ENCODE results near the gene THTPA. TPM values are rescaled to one million over a fixed set of nuclear protein-coding genes. Genes with fewer than 3 reads are reported as not detected.

Gene THTPA
- total RNA-seq, 1 donor from 2014 or later: 7.6 TPM

DNA sequence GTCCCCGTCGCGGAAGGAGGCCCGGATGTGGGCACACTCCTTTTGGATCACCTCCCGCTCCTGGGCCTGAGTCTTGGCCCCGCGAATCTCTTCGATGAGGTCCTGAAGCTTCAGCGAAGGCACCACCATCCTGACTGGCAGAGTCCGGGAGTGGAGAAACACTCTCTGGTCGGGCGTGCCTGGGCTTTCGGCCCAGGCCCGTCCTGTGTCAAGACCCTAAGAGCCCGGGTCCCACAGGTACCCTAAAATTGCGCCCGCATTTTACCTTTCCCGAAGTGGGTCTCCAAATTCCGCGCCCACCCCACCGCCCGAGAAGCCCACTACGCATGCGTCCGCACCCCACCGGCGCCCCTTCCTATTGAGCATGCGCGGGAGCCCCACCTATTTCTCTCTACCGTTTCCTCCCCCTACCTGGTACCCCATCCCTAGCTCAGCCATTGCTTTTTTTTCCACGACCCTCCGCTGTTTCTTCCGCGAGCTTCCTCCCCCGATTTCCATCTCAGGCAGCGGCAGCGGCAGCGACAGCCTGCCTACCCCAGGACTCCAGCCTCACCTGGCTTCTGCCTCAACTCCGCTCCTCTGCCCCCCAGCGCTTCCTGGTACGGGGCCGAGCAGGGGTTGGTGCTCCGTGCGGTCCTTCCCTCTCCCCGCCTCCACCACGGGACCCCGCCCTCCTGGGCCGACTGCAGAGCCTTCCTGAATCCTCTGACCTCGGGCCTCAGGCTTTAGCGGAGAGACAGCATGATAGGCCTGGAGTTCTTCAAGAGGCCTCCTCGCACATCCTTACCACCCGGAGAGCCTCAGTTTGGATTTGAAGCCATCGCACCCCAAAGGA is 11.3 kb downstream of the THTPA start, which contains the start of gene AP1G2:
Gene AP1G2, minus strand, starts transcription at position 606 of the 835 bp plus-strand sequence. Its CDS starts 477 bp downstream, at position 129.
- ATAC-seq: peak; percentile 88

DNA sequence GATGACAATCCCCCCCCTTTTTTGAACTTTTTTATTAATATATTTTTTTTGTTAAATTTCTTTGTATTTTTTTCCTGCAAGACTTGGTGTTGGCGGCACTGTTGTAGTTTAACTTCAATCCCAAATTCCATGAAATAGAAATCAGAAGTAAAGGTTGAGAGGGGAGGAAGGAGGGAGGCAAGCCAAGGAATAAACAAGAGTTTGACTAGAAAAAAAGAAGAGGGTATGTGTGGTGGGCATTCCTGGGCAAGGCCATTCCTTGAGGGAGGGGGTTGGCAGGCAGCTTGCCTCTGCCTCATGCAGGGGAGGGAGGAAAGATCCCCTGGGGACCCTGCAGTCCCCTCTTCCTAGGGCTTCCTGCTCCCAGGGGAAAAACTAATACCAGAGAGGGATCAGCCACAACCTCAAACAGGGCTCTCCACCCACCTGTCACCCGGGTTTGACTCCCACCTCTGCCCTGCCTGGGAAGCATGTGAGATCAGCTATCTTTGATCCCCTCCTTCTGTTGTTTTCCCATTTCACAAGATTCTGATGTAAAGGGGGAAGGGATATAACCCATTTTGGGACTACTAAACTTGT is 12.0 kb downstream of the THTPA start:
- no peak for ATAC-seq

DNA sequence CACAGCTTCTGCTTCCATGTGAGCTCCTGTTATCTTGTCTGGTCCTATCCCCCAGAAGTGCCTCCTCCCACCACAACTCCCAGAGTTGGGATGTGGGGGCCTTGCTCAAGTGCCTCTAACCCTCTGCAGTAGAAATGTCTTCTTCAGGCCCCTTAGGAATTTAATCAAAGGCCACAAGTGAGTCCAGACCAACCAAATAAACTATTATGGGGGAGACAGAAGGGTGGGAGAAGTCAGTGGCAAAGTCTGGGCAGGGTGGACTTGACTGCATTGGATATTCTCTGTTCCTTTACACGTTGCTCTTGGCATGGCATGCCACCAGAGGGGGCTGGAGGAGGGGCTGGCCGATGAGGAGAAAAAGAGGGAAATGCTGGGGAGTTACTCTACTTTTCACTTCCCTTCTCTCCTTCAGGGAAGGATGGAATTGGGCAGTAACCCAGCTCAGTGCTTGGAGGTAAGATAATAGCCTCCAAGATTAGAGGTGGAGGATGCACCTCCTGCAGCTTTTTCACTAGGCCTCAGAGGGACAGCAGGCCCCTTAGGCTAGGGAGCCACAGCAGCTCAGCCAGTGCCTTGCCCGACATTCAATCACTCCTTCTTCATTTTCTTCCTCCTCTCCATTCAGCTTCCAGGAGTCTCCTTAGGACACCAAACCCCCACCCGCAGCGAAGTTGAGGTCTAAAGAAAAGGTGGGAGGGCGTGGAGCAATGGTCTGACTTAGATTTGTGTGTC is 12.7 kb downstream of the THTPA start:
- ATAC-seq: no peak

GRCh38 chr14:23569443-23570151 is 13.5 kb downstream of the THTPA start:
- ATAC-seq: peak; percentile 60

DNA sequence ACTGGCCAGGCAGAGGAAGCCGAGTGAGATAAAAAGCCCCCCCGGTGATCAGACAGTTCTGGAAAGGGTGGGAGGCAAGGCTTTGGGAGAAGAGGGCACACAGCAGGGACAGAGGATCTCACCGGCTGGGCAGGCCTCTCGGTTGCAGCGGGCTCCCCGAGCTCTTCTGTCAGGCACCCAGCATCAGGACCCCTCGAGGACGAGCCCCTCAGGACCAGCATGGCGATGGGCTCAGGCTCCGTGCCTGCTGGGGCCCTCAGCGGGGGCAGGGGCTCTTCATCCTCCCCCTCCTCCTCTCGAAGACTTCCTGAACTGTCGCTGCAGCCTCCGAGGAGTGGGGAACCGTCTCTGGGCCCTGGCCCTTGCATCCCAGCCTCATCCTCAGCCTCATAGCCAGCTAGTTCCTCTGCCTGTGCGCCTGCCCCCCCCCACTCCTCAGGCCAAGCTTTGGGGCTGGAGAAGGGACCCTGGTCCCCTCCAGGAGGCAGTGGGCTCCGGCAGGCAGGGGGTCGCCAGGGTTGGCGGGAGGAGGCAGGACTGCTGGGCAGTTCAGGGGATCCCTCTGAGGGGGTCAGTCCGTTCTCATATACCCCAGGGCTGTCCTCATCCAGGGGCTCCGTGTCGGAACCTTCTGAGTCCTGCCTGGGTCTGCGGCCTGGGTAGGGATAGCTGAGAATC is 14.9 kb downstream of the THTPA start:
- no peak for ATAC-seq

DNA sequence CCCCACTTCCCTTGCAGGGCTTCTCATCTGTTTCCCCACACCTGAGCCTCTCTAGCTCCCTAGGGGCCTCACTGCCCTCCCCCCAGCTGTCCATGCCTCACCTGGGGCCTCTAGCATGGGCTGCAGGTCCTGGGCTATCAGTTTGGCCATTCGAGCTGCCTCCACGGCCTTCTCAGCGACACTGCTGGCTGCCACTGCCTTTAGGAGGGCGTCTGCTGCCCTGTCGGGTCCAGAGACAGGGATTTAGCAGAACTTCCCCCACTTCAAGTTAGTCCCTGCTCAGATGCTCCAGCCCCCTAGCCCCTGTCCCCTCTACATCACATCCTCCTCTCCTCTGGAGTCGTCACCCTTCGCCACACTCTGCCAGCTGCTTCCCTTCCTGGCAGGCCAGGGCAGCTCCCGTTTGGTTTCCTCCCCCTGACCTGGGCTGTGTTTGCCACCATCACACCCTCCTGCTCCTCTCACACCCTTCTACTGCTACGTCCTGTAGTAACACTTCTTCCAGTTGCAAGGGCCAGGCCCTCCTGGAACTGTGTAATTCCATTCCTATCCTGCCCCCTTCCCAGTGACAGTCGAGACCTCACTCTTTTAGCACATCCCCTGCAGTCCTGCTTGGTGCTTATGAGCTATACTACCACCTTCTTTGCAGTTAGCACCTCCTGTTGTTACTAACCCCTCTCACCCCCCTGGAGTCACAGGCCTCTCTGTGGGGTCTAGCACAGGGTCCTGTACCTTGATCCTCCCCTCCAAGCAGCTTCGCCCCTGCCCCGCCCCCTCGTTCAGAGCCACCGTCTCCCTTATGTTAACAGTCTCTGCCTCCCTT is 15.8 kb downstream of the THTPA start:
- no peak for ATAC-seq

DNA sequence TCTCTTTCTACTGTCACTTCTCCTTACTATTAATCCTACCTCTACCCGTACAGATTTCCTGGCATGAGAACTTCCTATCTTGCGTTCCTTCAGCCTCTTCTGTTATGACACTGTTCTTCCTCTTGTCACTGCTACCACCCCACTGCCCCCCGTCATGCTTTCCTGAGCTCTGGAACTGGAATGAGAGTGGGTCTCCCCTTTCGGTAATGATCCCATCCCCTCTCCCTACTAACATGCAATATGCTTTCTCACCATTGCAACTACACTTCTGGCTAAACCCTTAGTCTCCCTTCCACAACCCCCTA is 16.4 kb downstream of the THTPA start:
- no peak for ATAC-seq

DNA sequence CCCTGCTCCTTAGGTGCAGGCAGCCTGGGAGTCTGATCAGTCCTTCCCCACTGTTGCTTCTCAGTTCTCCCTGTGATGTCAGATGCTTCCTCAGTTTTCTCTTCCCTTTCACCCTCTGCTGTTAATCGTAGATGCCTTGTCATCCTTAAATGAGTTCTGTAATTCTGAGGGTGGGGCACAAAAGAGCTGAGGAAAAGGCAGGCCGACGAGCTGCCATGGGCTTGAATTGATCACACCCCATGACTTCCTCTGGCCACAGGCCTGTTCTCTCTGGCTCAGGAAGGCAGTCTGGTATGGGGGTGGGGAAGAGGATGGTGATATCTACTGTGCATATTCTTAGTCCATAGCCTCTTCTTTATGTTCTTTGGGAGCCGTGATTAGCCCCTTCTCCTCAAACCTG is 16.8 kb downstream of the THTPA start:
- ATAC-seq: no peak

DNA sequence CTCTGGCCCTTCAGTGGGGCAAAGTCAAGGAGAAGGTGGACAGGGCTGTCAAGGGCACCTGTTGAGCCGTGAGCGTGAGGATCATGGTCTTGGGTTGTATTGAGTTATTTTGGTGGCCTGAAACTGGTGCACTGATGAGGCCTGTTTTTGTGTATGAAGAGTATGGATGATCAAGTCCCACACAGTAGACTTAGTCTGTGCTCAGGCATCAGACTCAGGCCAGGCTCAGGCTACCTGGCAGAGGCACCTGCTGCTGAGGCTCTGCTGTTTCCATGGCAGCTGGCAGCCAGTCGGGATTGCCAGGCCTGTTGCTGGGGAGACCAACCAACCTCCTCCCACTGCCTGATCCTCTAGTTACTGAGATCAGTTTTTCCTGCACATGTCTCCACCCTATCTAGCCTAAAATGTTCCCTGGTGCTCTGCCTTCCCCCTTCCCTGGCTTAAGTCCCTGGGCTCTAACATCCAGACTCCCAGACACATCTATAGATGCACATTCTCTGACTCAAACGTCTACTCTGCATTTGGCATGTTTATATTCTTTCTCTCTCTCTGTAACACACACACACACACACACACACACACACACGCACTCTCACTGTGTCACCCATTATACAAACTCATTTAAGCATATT is 17.4 kb downstream of the THTPA start:
- ATAC-seq: no peak

DNA sequence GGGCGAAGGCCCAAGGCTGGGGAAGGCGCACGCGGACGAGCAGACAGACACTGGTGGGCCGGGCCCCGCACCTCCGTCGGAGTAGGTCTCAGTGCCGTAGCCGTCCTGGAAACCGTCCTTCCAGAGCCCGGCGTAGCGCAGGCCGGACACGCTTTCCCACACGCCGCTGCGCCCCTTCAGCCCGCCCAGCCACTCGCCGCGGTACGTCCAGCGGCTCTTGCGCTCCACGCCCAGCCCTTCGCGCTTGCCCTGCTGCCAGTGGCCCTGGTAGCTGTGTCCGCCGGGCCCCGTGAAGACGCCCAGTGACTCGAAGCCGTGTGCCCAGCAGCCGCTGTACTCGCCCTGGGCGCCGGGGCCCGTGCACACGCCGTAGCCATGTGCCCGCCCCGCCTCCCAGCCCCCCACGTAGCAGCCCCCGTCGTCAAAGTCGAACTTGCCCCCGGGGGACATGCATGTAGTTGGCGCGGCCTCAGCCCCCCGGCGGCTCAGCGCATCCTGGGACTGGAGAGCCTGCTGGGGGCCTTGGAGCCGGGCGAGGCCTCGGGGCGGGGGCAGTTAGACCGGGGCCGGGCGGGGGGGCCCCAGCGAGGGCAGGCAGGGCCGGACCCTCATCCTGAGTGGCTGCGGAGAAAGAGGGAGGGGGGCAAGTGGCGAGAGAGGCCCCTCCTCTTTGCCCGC is 21.1 kb downstream of the THTPA start:
- peak; percentile 21 for ATAC-seq

DNA sequence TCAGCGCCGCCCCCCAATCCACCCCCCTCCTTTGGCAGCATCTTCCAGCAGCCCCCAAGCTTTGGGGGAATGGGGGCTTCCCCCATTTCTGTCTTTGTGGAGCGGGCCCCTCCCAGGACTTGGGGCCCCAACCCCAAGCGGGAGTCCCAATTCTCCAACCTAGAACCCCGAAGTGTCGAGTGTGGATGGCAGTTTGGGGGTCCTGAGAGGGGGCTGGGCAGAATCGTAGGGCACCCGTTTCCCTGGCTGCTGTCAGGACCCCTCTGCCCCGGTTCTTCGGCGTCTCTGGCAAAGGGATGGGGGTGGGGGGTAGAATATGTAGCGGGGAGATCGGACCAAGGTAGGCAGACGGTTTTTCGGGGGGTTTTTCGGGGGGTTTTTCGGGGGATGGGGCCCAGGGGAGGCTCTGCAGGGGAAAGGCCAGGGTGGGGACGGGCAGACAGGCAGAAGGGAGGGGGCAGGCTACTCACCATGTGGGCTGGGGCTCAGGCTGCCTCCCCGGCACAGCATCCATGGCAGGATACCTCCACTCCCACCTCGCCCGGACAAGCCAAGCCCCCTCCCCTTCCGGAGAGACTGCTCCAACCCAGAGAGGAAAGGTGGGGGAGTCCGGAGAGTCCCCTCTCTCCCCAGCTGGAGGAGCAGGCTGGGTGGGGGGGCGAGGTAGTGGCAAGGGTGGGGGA is 21.8 kb downstream of the THTPA start:
- no peak for ATAC-seq

DNA sequence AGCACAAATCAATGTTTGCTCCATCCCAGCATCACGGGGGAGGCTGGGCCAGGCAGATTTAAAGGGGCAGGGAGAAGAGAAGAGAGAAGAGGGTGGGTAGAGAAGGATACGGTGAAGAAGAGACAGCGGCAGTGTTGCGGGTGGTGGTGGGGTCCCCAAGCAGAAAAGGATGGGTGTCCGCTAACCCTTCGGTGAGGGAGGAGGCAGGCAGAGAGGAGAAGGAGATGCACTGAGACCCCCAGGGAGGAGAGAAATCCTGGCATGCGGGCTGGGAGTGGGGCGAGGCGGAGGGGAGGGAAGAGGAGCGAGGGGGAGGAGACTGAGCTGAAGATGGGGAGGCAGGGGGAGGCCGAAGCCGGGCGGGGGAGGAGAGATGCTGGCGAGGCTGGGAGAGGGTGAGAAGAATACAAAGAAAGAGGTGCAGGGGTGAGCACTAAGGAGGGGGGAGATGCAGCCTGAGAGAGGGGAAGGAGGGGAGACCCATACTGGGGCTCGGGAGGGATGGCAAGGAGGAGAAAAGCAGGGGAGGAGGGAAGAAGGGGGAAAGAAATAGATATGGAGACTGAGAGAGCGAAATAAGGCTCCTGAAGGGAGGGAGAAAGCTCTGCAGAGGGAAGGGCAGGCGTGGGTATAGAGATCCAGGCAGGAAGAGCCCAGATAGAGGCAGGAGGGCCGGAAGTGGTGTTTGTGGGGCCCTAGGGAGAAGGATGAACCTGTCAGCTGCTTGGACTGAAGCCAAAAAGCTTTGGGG is 22.7 kb downstream of the THTPA start, which contains the start of gene JPH4:
Gene JPH4, minus strand, starts transcription at position 231 of the 751 bp plus-strand sequence. CDS start 1,337 bp downstream, outside the sequence.
- ATAC-seq: no peak

DNA sequence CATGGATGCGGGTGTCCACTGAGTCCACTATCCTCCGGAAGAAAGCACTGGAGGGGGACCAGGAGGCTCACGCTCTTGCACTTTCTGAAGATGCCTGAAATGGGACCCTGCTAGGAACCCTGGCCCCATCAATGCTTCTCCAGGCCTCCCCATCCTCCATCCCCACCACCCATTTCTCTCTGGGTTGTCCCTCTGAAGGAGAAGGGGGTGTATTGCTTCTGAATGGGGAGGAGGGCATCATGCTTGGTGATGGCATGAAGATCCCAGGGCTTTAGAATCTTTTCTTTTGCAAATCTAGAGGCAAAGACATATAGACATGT is 23.2 kb downstream of the THTPA start:
- no peak for ATAC-seq

DNA sequence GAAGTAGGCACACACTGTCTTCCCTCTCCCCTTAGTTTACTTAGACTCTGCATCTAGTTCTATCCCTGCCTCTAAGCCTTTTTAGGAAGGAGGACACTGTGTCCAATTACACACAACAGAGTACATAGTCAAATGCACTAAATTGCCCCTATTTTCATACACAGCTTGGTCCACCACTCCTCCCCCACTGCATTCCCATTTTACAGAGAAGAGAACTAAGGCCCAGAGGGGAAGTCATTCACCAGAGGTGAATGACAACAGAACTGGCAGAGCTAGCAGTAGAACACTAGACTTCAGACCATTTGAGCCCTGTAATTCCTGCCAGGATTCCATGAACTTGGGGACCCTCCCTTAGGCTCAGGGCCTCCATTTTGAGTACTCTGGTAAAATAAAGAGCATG is 23.7 kb downstream of the THTPA start:
- no peak for ATAC-seq

- no peak for ATAC-seq
Observed at GRCh38 chr14:23580152-23580926, 24.3 kb downstream of the THTPA start.

GRCh38 chr14:23580948-23581281 is 24.8 kb downstream of the THTPA start:
- ATAC-seq: no peak

DNA sequence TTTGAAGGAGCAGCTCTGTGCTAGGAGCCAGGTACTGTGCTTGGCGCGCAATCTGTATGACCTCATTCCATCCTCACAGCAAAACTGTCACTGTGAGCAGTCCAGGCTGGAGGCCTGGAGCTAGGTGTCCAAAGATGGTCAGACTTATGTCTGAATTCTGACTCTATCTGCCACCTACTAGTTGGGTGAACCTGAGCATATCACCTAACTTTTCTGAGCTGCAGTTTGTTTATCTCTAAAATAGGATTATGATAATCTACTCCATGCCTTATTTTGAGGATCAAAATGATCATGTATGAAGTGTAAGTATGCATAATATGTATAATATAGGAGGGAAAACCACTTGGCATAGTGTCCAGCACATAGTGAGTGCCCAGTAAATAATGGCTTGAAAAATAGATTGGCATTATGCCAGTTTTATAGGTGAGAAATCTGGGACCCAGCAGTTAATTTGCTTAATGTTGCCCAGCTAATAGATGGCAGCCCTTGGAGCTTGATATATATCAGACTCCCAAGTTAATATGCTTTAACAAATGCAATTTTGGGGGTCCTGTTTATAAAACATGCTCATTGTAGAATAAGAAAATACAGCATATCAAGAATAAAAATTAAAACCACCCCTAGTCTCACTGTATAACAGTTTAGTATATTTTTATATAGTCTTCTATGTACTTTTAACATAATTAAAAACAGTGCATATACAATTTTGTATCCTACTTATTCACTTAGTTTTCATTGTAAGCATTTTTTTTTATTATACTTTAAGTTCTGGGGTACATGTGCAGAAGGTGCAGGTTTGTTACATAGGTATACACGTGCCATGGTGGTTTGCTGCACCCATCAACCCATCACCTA is 27.1 kb downstream of the THTPA start:
- ATAC-seq: no peak

All from esophagus mucosa (tissue), 1 donor.